ENCODE data around the gene CSHL1.

DNA sequence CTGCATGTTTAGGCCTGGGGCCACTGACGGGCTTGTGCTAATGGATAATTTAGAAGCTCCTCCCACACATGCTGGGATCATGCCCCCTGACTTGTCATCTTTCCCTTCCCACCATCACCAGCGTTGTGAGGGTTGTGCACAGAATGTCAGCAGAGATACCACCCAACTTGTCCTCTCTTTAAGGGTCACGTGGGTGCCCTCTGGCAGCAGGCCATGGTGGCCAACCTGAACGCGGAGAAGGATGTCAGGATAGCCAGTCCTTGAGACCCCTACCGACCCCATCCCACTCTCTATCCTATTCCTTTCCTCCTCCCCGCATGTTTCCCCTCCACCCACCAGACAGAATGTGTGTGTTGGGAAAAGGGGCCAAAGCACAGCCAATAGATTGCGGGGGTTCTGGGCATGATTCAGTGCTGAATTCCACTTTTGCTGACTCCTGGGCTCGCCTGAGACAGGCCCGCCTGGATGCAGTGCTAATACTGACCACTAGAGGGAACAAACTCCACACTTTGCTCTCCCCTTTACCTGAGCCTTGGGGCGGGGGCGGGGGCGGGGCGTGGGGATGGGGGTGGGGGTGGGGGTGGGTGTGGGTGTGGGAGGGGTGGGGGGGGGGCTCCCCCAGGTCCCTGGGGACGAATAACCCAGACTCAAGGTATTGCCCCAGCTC, 29.0 kb downstream of the CSHL1 start, which contains the start of gene GH2:
- TF ChIP-seq, protein P1, sequence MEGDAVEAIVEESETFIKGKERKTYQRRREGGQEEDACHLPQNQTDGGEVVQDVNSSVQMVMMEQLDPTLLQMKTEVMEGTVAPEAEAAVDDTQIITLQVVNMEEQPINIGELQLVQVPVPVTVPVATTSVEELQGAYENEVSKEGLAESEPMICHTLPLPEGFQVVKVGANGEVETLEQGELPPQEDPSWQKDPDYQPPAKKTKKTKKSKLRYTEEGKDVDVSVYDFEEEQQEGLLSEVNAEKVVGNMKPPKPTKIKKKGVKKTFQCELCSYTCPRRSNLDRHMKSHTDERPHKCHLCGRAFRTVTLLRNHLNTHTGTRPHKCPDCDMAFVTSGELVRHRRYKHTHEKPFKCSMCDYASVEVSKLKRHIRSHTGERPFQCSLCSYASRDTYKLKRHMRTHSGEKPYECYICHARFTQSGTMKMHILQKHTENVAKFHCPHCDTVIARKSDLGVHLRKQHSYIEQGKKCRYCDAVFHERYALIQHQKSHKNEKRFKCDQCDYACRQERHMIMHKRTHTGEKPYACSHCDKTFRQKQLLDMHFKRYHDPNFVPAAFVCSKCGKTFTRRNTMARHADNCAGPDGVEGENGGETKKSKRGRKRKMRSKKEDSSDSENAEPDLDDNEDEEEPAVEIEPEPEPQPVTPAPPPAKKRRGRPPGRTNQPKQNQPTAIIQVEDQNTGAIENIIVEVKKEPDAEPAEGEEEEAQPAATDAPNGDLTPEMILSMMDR (IDR thresholded peaks at IDR 0.05): peak; percentile 31 to 65 (median 38)
- no peak for TF ChIP-seq POLR2A (IDR thresholded peaks at IDR 0.05)

All from thyroid gland (tissue), 4 donors.